Kidney (tissue), 14 donors: Measurements from ENCODE around the gene B4GALT4. TPM values are rescaled to one million over a fixed set of nuclear protein-coding genes. Genes with fewer than 3 reads are reported as not detected.

Source experiments
- DNase-seq, 5 donors: peaks; one replicate each; pipeline ENCODE4 v3.0.0-alpha.2; 2013 to 2020
- FAIRE-seq: peaks from 2 replicates; lab custom pipeline; 2012; peaks lifted over from hg19 to GRCh38; lab: Jason Lieb, UNC
- H3K27ac ChIP-seq, 2 donors: one replicate each; pipeline ENCODE4 v1.7.0; 2013; ENCODE audit warnings: low read depth in 2 of 2, low read length in 2 of 2, inconsistent platforms in 1 of 2
- H3K27me3 ChIP-seq: one replicate; pipeline ENCODE4 v1.7.1; 2013; ENCODE audit warnings: low read length, inconsistent platforms; ENCODE audit not compliant: control insufficient read depth, insufficient read depth
- H3K36me3 ChIP-seq, 3 donors: one replicate each; pipeline versions ENCODE4 v1.7.0 to v1.7.1; 2013; ENCODE audit warnings: low read length in 3 of 3, control low read depth in 1 of 3, inconsistent platforms in 1 of 3; ENCODE audit not compliant: insufficient read depth in 3 of 3, control insufficient read depth in 2 of 3
- H3K4me1 ChIP-seq, 3 donors: one replicate each; pipeline versions ENCODE4 v1.7.0 to v1.7.1; 2013; ENCODE audit warnings: low read length in 3 of 3, inconsistent platforms in 1 of 3, low read depth in 1 of 3; ENCODE audit not compliant: control insufficient read depth in 2 of 3, insufficient read depth in 2 of 3
- H3K4me3 ChIP-seq, 3 donors: one replicate each; pipeline versions ENCODE4 v1.7.0 to v1.8.1; 2013; ENCODE audit warnings: low read length in 3 of 3, control low read depth in 1 of 3, inconsistent platforms in 1 of 3
- H3K9ac ChIP-seq, 3 donors: one replicate each; pipeline versions ENCODE4 v1.7.0 to v1.7.1; 2013; ENCODE audit warnings: low read length in 3 of 3, control low read depth in 1 of 3, inconsistent platforms in 1 of 3
- H3K9me3 ChIP-seq, 3 donors: one replicate each; pipeline versions ENCODE4 v1.7.0 to v1.7.1; 2013; ENCODE audit warnings: low read length in 3 of 3, control low read depth in 1 of 3, inconsistent platforms in 1 of 3; ENCODE audit not compliant: control insufficient read depth in 2 of 3, insufficient read depth in 1 of 3
- CTCF ChIP-seq: IDR thresholded peaks from 3 replicates; pipeline ENCODE4 v1.5.1; 2012; ENCODE audit warnings: mild to moderate bottlenecking, moderate library complexity, borderline replicate concordance; ENCODE audit not compliant: insufficient read depth; ENCODE audit errors: extremely low read depth
- intact Hi-C: fragments of 100-400 bp; cut with DNase I; formaldehyde crosslinking; loops from one replicate; pipeline ENCODE4 v1.11.1; 2022
- polyA plus RNA-seq: library from polyadenylated mRNA; stranded (reverse); fragments of 350-450 nt; fragmentation: Illumina TruSeq; extraction: RNeasy Lipid Tissue Mini Kit (QIAGEN cat#74804); gene quantifications from one replicate; pipeline ENCODE4 v1.2.3, GENCODE V29; 2014; ENCODE audit warnings: low read depth, low replicate concordance; ENCODE audit not compliant: insufficient read depth
- total RNA-seq: library from RNA; stranded (reverse); fragmentation: NEBNext Ultra II Directional; extraction: Animal tissue kit (Norgen Biotek cat#: 25700); gene quantifications from one replicate; pipeline ENCODE4 v1.2.1, GENCODE V29; 2021
- donor health status: control.
- donor health status: control.
- donor health status: control.
- donor health status: control.
- donor health status: control.
- donor health status: DM: yes; HTN: yes; CAD: no.
- donor health status: Normal renal cell carcinoma (clear cell type).

The B4GALT4 gene
- total and polyA plus RNA-seq, 2 donors from 2014 or later: 23.1 to 29.9 TPM

- intact Hi-C loops: no loop called here
- Histone ChIP-seq H3K27ac (no peak overlapping the region), H3K27me3 (no peaks in the 10 kb centered on the region), H3K36me3 (peaks cover 0 to 2% (median 0%) of the 10 kb centered on the region in 3 donors), H3K4me1 (peaks cover 0 to 30% (median 3%) of the 10 kb centered on the region in 3 donors), H3K4me3 (peak overlapping the region in 1 of 3 donors; percentile 22), H3K9me3 (no peaks in the 10 kb centered on the region), H3K9ac (no peak overlapping the region)
- FAIRE-seq (no peak), DNase-seq (no peak)
- TF ChIP-seq CTCF: no peak
Observed at GRCh38 chr3:119205685-119206084, 35.0 kb downstream of the B4GALT4 start.

DNA sequence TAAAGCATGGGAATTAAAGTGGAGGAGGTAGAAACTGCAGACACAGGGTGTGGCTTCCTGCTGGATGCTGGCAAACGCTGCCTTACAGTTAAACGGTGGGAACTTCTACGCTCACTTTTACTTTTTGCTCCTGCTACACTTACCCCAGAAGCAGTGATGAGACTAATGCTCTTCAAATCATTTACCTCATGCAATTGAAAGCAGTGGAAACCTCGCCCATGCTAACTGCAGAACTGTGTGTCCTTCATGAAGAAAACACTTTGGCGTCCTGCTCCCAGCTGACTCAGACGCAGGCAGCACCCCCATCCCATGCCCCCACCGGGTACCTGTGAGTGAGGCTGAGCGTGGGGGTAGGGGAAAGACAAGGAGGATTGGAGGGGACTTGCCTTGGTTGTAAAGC is 35.5 kb downstream of the B4GALT4 start:
- peak overlapping the region in 1 of 3 donors; percentile 22 for H3K4me3 ChIP-seq
- peaks cover 0 to 26% (median 3%) of the 10 kb centered on the region in 3 donors for H3K4me1 ChIP-seq
- H3K9me3 ChIP-seq: no peaks in the 10 kb centered on the region
- intact Hi-C loops: no loop called here
- no peak for DNase-seq
- TF ChIP-seq CTCF: no peak
- no peak for FAIRE-seq
- H3K27ac ChIP-seq: no peak overlapping the region
- no peak overlapping the region for H3K9ac ChIP-seq
- H3K27me3 ChIP-seq: no peaks in the 10 kb centered on the region
- peaks cover 0 to 2% (median 0%) of the 10 kb centered on the region in 3 donors for H3K36me3 ChIP-seq

DNA sequence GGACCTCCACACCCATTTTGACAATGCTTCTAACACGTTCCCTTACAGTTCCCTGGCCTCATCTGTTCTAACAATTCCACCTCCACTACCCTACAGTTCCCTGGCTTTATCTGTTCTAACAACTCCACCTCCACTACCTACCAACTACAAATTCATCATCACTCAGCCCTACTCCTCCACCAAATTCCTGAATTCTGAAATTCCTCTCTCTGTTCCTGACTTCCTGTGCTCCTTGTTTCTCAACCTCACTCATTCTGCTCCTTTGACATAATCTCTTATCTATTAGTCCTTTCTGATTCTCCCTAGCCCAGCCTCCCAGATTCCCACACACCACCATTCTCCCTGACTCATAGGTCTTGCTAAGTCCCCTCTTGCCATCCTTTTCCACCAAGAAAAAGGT is 44.8 kb downstream of the B4GALT4 start:
- Histone ChIP-seq H3K9ac (no peak overlapping the region), H3K27me3 (no peaks in the 10 kb centered on the region), H3K9me3 (no peaks in the 10 kb centered on the region), H3K4me1 (no peaks in the 10 kb centered on the region), H3K36me3 (no peaks in the 10 kb centered on the region), H3K27ac (no peak overlapping the region), H3K4me3 (no peak overlapping the region)
- TF ChIP-seq CTCF: no peak
- no peak for FAIRE-seq
- DNase-seq: no peak
- intact Hi-C loops: no loop called here

- Histone ChIP-seq H3K9me3 (no peaks in the 10 kb centered on the region), H3K36me3 (no peaks in the 10 kb centered on the region), H3K9ac (no peak overlapping the region), H3K27me3 (no peaks in the 10 kb centered on the region), H3K4me3 (no peak overlapping the region), H3K4me1 (no peaks in the 10 kb centered on the region), H3K27ac (no peak overlapping the region)
- intact Hi-C loops: no loop called here
- TF ChIP-seq CTCF: no peak
- DNase-seq (no peak), FAIRE-seq (no peak)
Observed at GRCh38 chr3:119195151-119195476, 45.6 kb downstream of the B4GALT4 start.
